ENCODE data around the gene ITGB3. TPM values are rescaled to one million over a fixed set of nuclear protein-coding genes. Genes with fewer than 3 reads are reported as not detected.

Gene ITGB3
- total RNA-seq, 5 donors from 2014 or later (not counting 1 experiment from before 2014, with no cell fraction given) = 0.22 to 3.8 (median 0.26) TPM

- no peaks in the 10 kb centered on the region for H3K9me3 Mint-ChIP-seq
- no CpG with 5 or more reads among the region's 1 CpG for WGBS (ENCODE audit: insufficient coverage)
- no peak overlapping the region for H3K27ac Mint-ChIP-seq
- no peaks in the 10 kb centered on the region for H3K4me1 Mint-ChIP-seq
- no peaks in the 10 kb centered on the region for H3K9me3 ChIP-seq
- no peaks in the 10 kb centered on the region for H3K27me3 ChIP-seq (replicated peaks in 1 of 2; ENCODE audit: control insufficient read depth in 2 of 2, extremely low read depth in 1 of 2, insufficient read depth in 2 of 2, low read length in 1 of 2)
- ChIA-PET POLR2A (interaction anchor here in 1 of 2 donors (0.6 kb wide), 1 partner anchor 11 kb away, joined by 3 read pairs; no protein-coding TSS in a partner anchor), CTCF (no interaction called here)
- H3K4me3 ChIP-seq (ENCODE audit: control insufficient read depth in 1 of 2, extremely low read depth in 1 of 2, low read length in 1 of 2) = no peak overlapping the region
- DNase-seq (no peak), ATAC-seq (replicated peaks in 1 of 4) (no peak)
- H3K27me3 Mint-ChIP-seq = no peaks in the 10 kb centered on the region
- H3K36me3 ChIP-seq (ENCODE audit: control insufficient read depth in 2 of 2, extremely low read depth in 1 of 2, insufficient read depth in 1 of 2, low read length in 1 of 2) = no peaks in the 10 kb centered on the region
- no peak overlapping the region for H3K4me3 Mint-ChIP-seq
- no peaks in the 10 kb centered on the region for H3K4me1 ChIP-seq (ENCODE audit: control insufficient read depth in 1 of 2, extremely low read depth in 1 of 2, insufficient read depth in 2 of 2, low read length in 2 of 2)
- no peak overlapping the region for H3K27ac ChIP-seq (ENCODE audit: low read length)
- H3K36me3 Mint-ChIP-seq = peaks cover 25% of the 10 kb centered on the region
Measured at GRCh38 chr17:47352848-47353247, 99.2 kb downstream of the ITGB3 start.

DNA sequence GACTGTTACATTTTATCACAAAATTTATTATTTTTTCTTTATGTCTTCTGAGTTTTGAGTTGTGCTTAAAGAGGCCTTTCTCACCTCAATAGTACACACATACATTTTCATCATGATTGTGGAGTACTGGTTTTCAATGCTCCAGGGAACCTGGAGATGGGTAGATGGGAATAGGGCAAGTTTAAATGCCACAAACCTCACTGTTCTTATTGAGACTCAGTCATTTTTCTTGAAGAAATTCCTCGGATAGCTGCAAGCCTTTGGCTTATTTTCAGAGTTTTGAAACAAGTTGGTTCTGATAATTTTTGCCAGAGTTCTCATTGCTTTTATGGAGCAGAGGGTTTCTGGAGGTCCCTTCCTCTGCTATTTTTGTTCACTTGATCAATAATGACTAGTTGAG, 105.0 kb downstream of the ITGB3 start:
- H3K27me3 Mint-ChIP-seq = peaks cover 0 to 1% of the 10 kb centered on the region in 2 donors
- no peak overlapping the region for H3K4me3 Mint-ChIP-seq
- Histone ChIP-seq H3K27ac (ENCODE audit: low read length) (no peak overlapping the region), H3K9me3 (no peaks in the 10 kb centered on the region), H3K27me3 (replicated peaks in 1 of 2; ENCODE audit: control insufficient read depth in 2 of 2, extremely low read depth in 1 of 2, insufficient read depth in 2 of 2, low read length in 1 of 2) (no peaks in the 10 kb centered on the region), H3K4me1 (ENCODE audit: control insufficient read depth in 1 of 2, extremely low read depth in 1 of 2, insufficient read depth in 2 of 2, low read length in 2 of 2) (no peaks in the 10 kb centered on the region), H3K36me3 (ENCODE audit: control insufficient read depth in 2 of 2, extremely low read depth in 1 of 2, insufficient read depth in 1 of 2, low read length in 1 of 2) (no peaks in the 10 kb centered on the region), H3K4me3 (ENCODE audit: control insufficient read depth in 1 of 2, extremely low read depth in 1 of 2, low read length in 1 of 2) (no peak overlapping the region)
- POLR2A ChIA-PET = no interaction called here
- CTCF ChIA-PET = no interaction called here
- H3K4me1 Mint-ChIP-seq = no peaks in the 10 kb centered on the region
- ATAC-seq (replicated peaks in 1 of 4) (no peak), DNase-seq (no peak)
- H3K27ac Mint-ChIP-seq = no peak overlapping the region
- no CpG with 5 or more reads among the region's 1 CpG for WGBS (ENCODE audit: insufficient coverage)
- H3K36me3 Mint-ChIP-seq = peaks cover 22% of the 10 kb centered on the region
- H3K9me3 Mint-ChIP-seq = no peaks in the 10 kb centered on the region

Other genes starting within 250 kb of the ITGB3 start
- gene CDC27, start 64.5 kb upstream of the ITGB3 start, total RNA-seq = 10 to 100 TPM; 54.6 to 66.0 (median 58.6) TPM
- gene MYL4, start 44.5 kb upstream of the ITGB3 start, total RNA-seq = not detected
- 10 to 100 TPM; 13.4 to 19.1 (median 15.2) TPM for gene EFCAB13, start 70.1 kb downstream of the ITGB3 start, total RNA-seq